ENCODE results near the gene TRIB2.

TRIB2 gene

GRCh38 chr2:12701786-12702167, 15.0 kb upstream of the TRIB2 start:
- no peak for DNase-seq

GRCh38 chr2:12702168-12703121, 14.3 kb upstream of the TRIB2 start:
- no peak for DNase-seq

GRCh38 chr2:12704378-12704777, 12.4 kb upstream of the TRIB2 start:
- no peak for DNase-seq

- no peak for DNase-seq
Observed at GRCh38 chr2:12705230-12705629, 11.5 kb upstream of the TRIB2 start.

- DNase-seq = no peak
Observed at GRCh38 chr2:12705742-12706141, 11.0 kb upstream of the TRIB2 start.

- no peak for DNase-seq
Observed at GRCh38 chr2:12708508-12709206, 8.1 kb upstream of the TRIB2 start.

GRCh38 chr2:12709207-12709522, 7.6 kb upstream of the TRIB2 start:
- no peak for DNase-seq

- DNase-seq = no peak
Observed at GRCh38 chr2:12710301-12710700, 6.4 kb upstream of the TRIB2 start.

- DNase-seq = no peak
Observed at GRCh38 chr2:12711339-12711738, 5.4 kb upstream of the TRIB2 start.

GRCh38 chr2:12712881-12713280, 3.9 kb upstream of the TRIB2 start:
- no peak for DNase-seq

- no peak for DNase-seq
Observed at GRCh38 chr2:12714391-12715221, 2.1 kb upstream of the TRIB2 start.

- no peak for DNase-seq
Observed at GRCh38 chr2:12715258-12716031, 1.3 kb upstream of the TRIB2 start.

GRCh38 chr2:12716032-12716281, 779 bp upstream of the TRIB2 start:
- DNase-seq = peak; percentile 87

- peak; percentile 86 for DNase-seq
Observed at GRCh38 chr2:12717191-12718014, 667 bp downstream of the TRIB2 start.

- DNase-seq = peak; percentile 64
Observed at GRCh38 chr2:12718015-12718671, 1.4 kb downstream of the TRIB2 start.

- DNase-seq = peak; percentile 51
Observed at GRCh38 chr2:12718711-12719399, 2.1 kb downstream of the TRIB2 start.

- peak; percentile 35 for DNase-seq
Observed at GRCh38 chr2:12719400-12720277, 2.9 kb downstream of the TRIB2 start.

- peak; percentile 42 for DNase-seq
Observed at GRCh38 chr2:12720278-12720620, 3.5 kb downstream of the TRIB2 start.

- no peak for DNase-seq
Observed at GRCh38 chr2:12720754-12721378, 4.1 kb downstream of the TRIB2 start.
